OCI-M2 (cell line): Measurements from ENCODE around the gene PLXNA4.

Source experiments
- DNase-seq: peaks from one replicate; lab custom pipeline; 2025; ENCODE audit not compliant: unreplicated experiment; lab: John Stamatoyannopoulos, UW

The PLXNA4 gene

GRCh38 chr7:132106491-132106890, 469.8 kb downstream of the PLXNA4 start:
- DNase-seq = no peak

DNA sequence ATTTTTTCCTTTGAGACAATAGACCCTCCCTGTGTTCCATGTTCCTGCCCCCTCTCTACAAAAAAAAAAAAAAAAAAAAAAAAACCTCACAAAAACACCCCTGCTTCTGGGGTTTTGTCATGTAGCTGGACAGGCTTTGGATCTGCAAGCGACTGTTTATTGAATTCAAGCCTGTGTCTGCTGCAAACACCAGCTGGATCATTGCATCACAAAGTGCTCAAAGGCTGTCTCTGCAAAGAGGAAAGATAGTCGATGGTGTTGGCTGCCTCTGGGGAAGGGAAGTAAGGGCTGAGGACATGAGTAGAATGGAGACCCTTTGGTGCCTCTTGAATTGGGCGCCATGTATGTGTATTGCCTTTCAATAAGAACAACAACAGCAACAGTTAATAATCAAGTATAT, 471.2 kb downstream of the PLXNA4 start:
- DNase-seq = no peak

- no peak for DNase-seq
Measured at GRCh38 chr7:132103718-132104117, 472.6 kb downstream of the PLXNA4 start.

- DNase-seq = no peak
Measured at GRCh38 chr7:132102942-132103341, 473.3 kb downstream of the PLXNA4 start.

DNA sequence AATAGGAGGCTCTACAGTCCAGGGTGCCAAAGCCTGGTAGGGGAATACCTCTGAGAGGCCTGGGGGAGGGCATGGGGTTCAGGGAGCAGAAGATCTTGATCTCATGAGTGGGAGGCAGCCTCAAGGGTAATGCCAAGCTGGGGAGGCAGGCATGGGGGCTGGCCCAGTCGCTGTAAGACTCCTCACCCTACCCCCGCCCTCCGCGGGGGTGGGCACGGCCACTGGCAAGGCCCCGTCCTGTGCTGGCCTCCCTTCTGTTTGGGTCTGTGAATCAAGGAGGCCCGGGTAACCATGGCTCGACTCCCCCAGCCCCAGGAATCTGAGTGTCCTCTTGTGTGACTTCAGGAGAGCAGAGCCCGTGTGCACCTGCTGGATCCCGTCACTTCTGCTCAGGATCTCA, 473.9 kb downstream of the PLXNA4 start:
- DNase-seq = no peak

DNA sequence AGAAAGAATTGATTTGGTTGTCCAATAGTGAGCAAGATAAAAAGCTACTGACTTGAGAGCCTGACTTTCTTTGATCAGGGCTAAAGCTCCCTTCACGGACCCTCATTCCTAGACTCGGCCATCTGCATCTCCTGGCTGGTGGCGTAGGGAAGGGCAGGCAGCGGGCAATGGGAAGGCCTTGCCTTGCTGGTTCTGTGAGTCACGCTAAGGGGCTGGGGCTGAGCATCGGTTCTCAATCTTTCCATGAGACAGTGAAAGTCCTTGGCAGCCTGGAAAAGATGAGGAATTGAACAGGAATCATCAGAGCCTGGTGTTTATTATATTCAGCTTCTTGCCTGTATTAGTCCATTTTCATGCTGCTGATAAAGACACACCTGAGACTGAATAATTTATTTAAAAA, 475.3 kb downstream of the PLXNA4 start:
- DNase-seq = no peak

DNA sequence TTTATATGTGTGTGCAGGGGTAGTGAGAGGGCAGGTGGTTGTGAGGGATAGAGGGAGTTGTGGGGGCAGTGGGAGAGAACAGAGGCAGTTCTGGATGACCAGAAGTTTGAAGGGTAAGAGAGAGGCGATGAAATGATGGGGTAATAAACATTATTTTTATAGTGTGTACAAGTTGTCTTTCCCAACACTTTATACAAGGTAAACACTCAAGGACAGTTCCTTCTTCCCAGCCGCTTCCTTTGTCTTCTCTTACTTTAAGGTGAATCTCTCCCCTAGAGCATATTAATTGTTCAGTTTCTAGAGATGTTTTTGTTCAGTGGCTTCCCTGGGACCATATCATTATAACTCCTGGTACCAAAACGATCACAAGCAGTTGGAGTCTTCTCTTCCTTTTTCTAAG, 475.8 kb downstream of the PLXNA4 start:
- DNase-seq = no peak

DNA sequence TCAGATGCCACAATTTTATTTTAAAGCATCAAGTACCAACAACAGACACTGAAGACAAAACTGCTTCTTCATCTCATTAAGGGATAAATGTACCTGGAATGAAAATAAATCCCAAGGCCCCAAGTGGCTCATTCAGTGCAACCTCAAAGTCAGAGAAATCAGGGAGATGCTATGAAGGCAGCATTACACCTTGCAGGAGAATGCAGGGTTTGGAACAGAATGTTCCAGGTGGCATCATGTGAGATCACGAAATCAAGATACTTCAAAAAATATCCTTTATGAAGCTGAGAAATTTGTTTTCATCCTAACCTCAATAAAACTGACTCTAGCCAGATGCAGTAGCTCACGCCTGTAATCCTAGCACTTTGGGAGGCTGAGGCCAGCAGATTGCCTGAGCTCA, 477.1 kb downstream of the PLXNA4 start:
- DNase-seq = no peak

DNA sequence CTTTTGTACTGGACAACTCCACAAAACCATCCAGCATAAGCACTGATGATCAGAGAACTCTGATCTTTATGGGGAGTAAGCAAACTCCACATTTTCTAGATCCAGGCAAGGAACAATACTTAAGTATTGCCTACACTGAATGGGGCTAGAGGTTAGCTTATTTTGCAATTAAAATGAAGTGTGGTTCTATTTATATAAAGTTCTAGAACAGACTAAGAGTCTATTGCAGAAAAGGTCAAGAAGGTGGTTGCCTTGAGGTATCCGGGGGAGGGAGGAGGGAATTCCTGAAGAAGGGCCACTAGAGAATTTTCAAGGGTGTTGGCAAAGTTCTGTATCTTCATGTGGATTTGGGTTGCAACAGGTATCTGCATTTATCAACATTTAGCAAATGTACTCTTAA, 477.9 kb downstream of the PLXNA4 start:
- no peak for DNase-seq

GRCh38 chr7:132097550-132098134, 478.6 kb downstream of the PLXNA4 start:
- DNase-seq = no peak

- DNase-seq = no peak
Measured at GRCh38 chr7:132095111-132095765, 481.0 kb downstream of the PLXNA4 start.

- DNase-seq = no peak
Measured at GRCh38 chr7:132092106-132092505, 484.2 kb downstream of the PLXNA4 start.

GRCh38 chr7:132091706-132092105, 484.6 kb downstream of the PLXNA4 start:
- no peak for DNase-seq

- DNase-seq = no peak
Measured at GRCh38 chr7:132090444-132090843, 485.8 kb downstream of the PLXNA4 start.

DNA sequence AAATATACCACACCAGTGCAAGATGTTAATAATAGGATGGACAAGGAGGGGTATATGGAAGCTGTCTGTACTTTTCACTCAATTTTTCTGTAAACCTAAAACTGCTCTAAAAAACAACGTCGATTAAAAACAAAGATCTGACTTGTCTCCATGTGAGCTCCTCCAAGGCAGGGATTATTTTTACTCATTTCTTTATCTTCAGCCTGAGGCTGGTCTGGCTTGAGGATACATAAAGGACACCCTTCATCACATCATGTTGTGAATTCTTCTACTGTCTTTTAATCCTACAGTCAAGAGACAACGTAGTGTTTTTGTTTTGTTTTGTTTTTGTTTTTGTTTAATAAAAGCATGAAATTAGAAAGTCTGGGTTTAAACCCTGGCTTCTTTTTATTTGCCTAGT, 486.9 kb downstream of the PLXNA4 start:
- DNase-seq = no peak

DNA sequence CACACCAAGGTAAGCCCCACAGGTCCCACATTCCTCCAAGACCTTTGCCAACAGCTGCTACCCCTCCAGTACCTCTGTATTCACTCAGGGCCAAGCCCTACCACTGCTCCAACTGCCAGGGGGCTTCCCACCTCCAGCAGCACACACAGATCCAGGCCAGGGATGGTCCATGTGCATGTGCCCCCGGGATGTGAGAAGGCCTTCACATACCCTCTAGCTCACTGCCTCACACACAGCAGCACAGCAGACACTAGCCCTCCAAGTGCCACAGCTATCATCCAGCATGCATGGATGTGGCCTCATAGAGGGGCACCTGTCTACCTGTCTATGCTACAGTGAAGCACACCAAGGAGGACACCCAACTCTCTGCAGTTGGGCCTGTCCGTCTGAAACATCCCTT, 488.8 kb downstream of the PLXNA4 start:
- no peak for DNase-seq

- DNase-seq = no peak
Measured at GRCh38 chr7:132084776-132085388, 491.4 kb downstream of the PLXNA4 start.

- DNase-seq = no peak
Measured at GRCh38 chr7:132083537-132084123, 492.6 kb downstream of the PLXNA4 start.

GRCh38 chr7:132083126-132083525, 493.1 kb downstream of the PLXNA4 start:
- DNase-seq = no peak

- DNase-seq = no peak
Measured at GRCh38 chr7:132082394-132082793, 493.9 kb downstream of the PLXNA4 start.

DNA sequence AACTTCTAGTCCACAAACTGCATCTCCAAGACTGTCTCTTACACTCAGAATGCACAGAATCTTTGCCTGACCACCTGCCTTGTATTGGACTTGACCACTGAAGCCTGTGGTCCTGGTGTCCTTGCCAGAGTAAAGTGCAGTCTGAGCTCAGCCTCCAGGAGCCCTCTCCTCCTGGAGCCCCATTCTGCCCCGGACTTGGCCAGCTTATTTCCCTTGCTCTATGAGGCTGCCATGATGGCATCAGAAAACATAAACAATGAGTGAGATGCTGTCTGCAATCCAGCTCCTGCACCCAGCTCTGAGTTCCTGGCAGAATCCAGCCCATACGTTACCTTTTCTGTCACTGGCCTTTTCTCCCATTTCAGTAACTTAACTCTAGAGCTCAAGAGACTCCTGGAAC, 494.6 kb downstream of the PLXNA4 start:
- no peak for DNase-seq

DNA sequence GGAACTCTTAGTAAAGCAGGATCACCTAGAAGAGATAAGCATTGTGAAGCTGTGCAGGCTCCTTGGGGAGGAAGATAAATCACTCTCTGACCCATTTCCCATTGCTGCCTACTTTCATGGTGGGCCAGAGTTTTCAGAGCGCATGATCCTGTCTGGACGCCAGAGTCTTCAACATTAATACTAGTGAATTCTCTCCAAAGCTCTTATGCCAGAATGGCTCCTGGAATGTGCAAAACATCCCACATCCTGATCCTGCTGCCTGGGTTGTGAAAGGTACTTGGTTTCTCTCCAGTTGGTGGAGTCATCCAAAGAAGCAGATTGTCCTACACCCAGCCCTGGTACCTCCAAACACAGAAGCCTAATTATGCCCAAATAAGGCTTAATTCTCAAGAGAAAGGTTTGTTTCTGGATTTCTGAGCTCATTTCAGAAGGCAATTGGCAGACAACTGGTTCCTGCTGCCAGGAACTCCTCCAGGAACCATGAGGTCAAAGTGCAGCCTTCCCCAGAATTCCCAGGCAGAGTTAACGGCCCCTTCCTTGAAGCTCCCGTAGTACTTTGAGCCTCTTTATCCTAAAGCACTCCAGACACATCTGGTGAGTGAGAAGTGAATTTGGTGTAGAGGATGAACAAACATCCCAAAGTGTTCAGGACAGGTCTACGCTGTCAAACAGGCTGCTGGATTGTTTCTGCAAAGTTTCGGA, 495.2 kb downstream of the PLXNA4 start:
- no peak for DNase-seq
